HPDE6-E6E7 (cell line): ENCODE measurements around the gene PAM16.

ENCODE experiments used
- DNase-seq: peaks from one replicate; pipeline ENCODE4 v3.0.0; 2011; ENCODE audit warnings: missing footprints; ENCODE audit errors: extremely low spot score

The PAM16 gene

GRCh38 chr16:4298761-4299522 is 52.2 kb downstream of the PAM16 start:
- DNase-seq, result peak; percentile 97

- DNase-seq, result no peak
These were observed 53.6 kb downstream of the PAM16 start for GRCh38 chr16:4297480-4297879.

GRCh38 chr16:4295581-4295980 is 55.5 kb downstream of the PAM16 start:
- no peak for DNase-seq

GRCh38 chr16:4293822-4294457 is 57.2 kb downstream of the PAM16 start:
- no peak for DNase-seq

GRCh38 chr16:4293181-4293716 is 57.9 kb downstream of the PAM16 start:
- DNase-seq, result no peak

GRCh38 chr16:4291699-4292098 is 59.4 kb downstream of the PAM16 start:
- DNase-seq, result no peak
